GM18520 (cell line): ENCODE measurements around the gene CPED1.

Experiments
- ATAC-seq: cut with Tn5 transposase; IDR thresholded peaks from one replicate; pipeline ENCODE4 v1.9.1; 2021; ENCODE audit not compliant: unreplicated experiment

Gene CPED1

GRCh38 chr7:121012170-121012874 lies 23.8 kb downstream of the CPED1 start:
- ATAC-seq: no peak

- ATAC-seq: no peak
Measured at GRCh38 chr7:121012919-121013318, 24.4 kb downstream of the CPED1 start.

- ATAC-seq: no peak
Measured at GRCh38 chr7:121015560-121015959, 27.0 kb downstream of the CPED1 start.

- ATAC-seq: no peak
Measured at GRCh38 chr7:121016966-121017365, 28.5 kb downstream of the CPED1 start.

GRCh38 chr7:121017586-121017985 lies 29.1 kb downstream of the CPED1 start:
- ATAC-seq: no peak

GRCh38 chr7:121019018-121019417 lies 30.5 kb downstream of the CPED1 start:
- no peak for ATAC-seq

GRCh38 chr7:121020249-121020988 lies 31.9 kb downstream of the CPED1 start:
- no peak for ATAC-seq

- ATAC-seq: no peak
Measured at GRCh38 chr7:121020989-121021969, 32.8 kb downstream of the CPED1 start.

GRCh38 chr7:121023194-121023593 lies 34.7 kb downstream of the CPED1 start:
- no peak for ATAC-seq

GRCh38 chr7:121023683-121024511 lies 35.4 kb downstream of the CPED1 start:
- no peak for ATAC-seq

- ATAC-seq: no peak
Measured at GRCh38 chr7:121024611-121025010, 36.1 kb downstream of the CPED1 start.

- ATAC-seq: no peak
Measured at GRCh38 chr7:121026159-121026558, 37.6 kb downstream of the CPED1 start.

GRCh38 chr7:121026577-121027111 lies 38.1 kb downstream of the CPED1 start:
- no peak for ATAC-seq

- ATAC-seq: no peak
Measured at GRCh38 chr7:121027761-121028669, 39.5 kb downstream of the CPED1 start.

- no peak for ATAC-seq
Measured at GRCh38 chr7:121029302-121029701, 40.8 kb downstream of the CPED1 start.

GRCh38 chr7:121030308-121030707 lies 41.8 kb downstream of the CPED1 start:
- no peak for ATAC-seq

- ATAC-seq: no peak
Measured at GRCh38 chr7:121032645-121033460, 44.3 kb downstream of the CPED1 start.

GRCh38 chr7:121034929-121035328 lies 46.4 kb downstream of the CPED1 start:
- no peak for ATAC-seq
